Measurements from ENCODE around the gene CLSTN2. TPM values are rescaled to one million over a fixed set of nuclear protein-coding genes. Genes with fewer than 3 reads are reported as not detected.

The CLSTN2 gene
- total and polyA plus RNA-seq, 12 donors, result 0.67 to 17.8 (median 5.3) TPM

GRCh38 chr3:140384028-140384771, 449.2 kb downstream of the CLSTN2 start:
- H3K4me1 ChIP-seq (replicated peaks in 1 of 2), result peaks cover 12 to 18% of the 10 kb centered on the region in 2 donors
- intact Hi-C loops (cut with DNase I), result no loop called here
- peak in 6 of 7 donors; percentile 47 to 78 (median 58) for DNase-seq

GRCh38 chr3:140384876-140385275, 449.9 kb downstream of the CLSTN2 start:
- DNase-seq, result peak in 4 of 7 donors; percentile 23 to 42 (median 32)
- peak overlapping the region in 2 of 5 donors; percentile 30 to 43 for H3K27ac ChIP-seq
- no peaks in the 10 kb centered on the region for H3K36me3 ChIP-seq (replicated peaks in 1 of 2)
- WGBS, 4 donors, result 43 to 75% (median 59%) methylated on average over 1 of the region's 1 CpG
- H3K9me3 ChIP-seq (replicated peaks in 1 of 3), result peaks cover 0 to 3% (median 0%) of the 10 kb centered on the region in 3 donors
- intact Hi-C loops (cut with DNase I), result no loop called here
- TF ChIP-seq POLR2A (IDR thresholded peaks at IDR 0.05) (no peak), CTCF (IDR thresholded peaks at IDR 0.05) (no peak)
- H3K27me3 ChIP-seq, result no peaks in the 10 kb centered on the region
- no peak overlapping the region for H3K4me3 ChIP-seq
- peaks cover 12 to 17% of the 10 kb centered on the region in 2 donors for H3K4me1 ChIP-seq (replicated peaks in 1 of 2)

More at GRCh38 chr3:140384028-140384771, 449.2 kb downstream of the CLSTN2 start:
- no peaks in the 10 kb centered on the region for H3K36me3 ChIP-seq (replicated peaks in 1 of 2)
- peak overlapping the region in 2 of 5 donors; percentile 30 to 43 for H3K27ac ChIP-seq
- WGBS, 4 donors, result 30 to 41% (median 35%) methylated on average over 8 of the region's 8 CpGs
- no peaks in the 10 kb centered on the region for H3K27me3 ChIP-seq
- no peak overlapping the region for H3K4me3 ChIP-seq
- no peaks in the 10 kb centered on the region for H3K9me3 ChIP-seq (replicated peaks in 1 of 3)
- no peak for TF ChIP-seq CTCF (IDR thresholded peaks at IDR 0.05)
- no peak for TF ChIP-seq POLR2A (IDR thresholded peaks at IDR 0.05)

- intact Hi-C loops (cut with DNase I), result no loop called here
- H3K27ac ChIP-seq, result peak overlapping the region; percentile 5 to 87 (median 52)
- H3K9me3 ChIP-seq (replicated peaks in 1 of 3), result peaks cover 0 to 8% (median 0%) of the 10 kb centered on the region in 3 donors
- 32 to 62% (median 42%) methylated on average over 4 to 6 of the region's 6 CpGs for WGBS, 4 donors
- H3K27me3 ChIP-seq, result no peaks in the 10 kb centered on the region
- peak; percentile 76 to 91 (median 84) for DNase-seq
- H3K4me3 ChIP-seq, result no peak overlapping the region
- peaks cover 19 to 25% of the 10 kb centered on the region in 2 donors for H3K4me1 ChIP-seq (replicated peaks in 1 of 2)
- TF ChIP-seq CTCF (IDR thresholded peaks at IDR 0.05), result no peak
- no peak for TF ChIP-seq POLR2A (IDR thresholded peaks at IDR 0.05)
- no peaks in the 10 kb centered on the region for H3K36me3 ChIP-seq (replicated peaks in 1 of 2)
Observed at GRCh38 chr3:140386357-140387100, 451.5 kb downstream of the CLSTN2 start.

- H3K36me3 ChIP-seq (replicated peaks in 1 of 2), result no peaks in the 10 kb centered on the region
- peaks cover 19 to 25% of the 10 kb centered on the region in 2 donors for H3K4me1 ChIP-seq (replicated peaks in 1 of 2)
- no peaks in the 10 kb centered on the region for H3K27me3 ChIP-seq
- peak overlapping the region in 4 of 5 donors; percentile 5 to 87 (median 67) for H3K27ac ChIP-seq
- intact Hi-C loops (cut with DNase I), result no loop called here
- WGBS, 4 donors, result 89 to 94% (median 93%) methylated on average over 2 of the region's 2 CpGs
- peaks cover 0 to 8% (median 0%) of the 10 kb centered on the region in 3 donors for H3K9me3 ChIP-seq (replicated peaks in 1 of 3)
- TF ChIP-seq POLR2A (IDR thresholded peaks at IDR 0.05) (no peak), CTCF (IDR thresholded peaks at IDR 0.05) (no peak)
- H3K4me3 ChIP-seq, result no peak overlapping the region
- DNase-seq, result no peak
Observed at GRCh38 chr3:140387244-140387643, 452.3 kb downstream of the CLSTN2 start.
